ENCODE results near the gene SMAD4. TPM values are rescaled to one million over a fixed set of nuclear protein-coding genes. Genes with fewer than 3 reads are reported as not detected.
"Not testable (repeated sequence)": the region's sequence is repeated elsewhere in the genome, so short reads cannot be mapped to it uniquely, and the experiment has no call there.

The SMAD4 gene
- total and polyA plus RNA-seq, 2 donors: 25.3 to 85.0 TPM

DNA sequence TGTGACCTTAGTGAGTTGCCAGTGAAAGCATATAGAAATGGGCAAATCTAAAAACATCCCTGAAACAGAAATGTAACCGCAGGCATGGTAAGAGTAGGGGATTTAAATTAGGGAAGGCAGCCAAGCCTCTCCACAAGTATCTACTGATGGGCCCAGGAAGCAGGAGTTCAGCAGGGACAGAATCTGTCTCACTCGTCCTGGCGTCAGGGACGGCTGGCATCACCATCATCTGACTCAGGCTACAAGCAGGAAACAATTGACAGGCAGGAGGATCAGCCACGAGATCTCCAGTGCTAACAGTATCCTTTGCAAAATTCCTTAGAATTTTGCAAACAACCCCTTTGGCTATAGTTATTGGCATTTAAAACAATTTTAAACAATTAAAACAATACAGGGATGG lies 61.3 kb downstream of the SMAD4 start:
- Histone ChIP-seq H3K4me1 (ENCODE audit: control insufficient read depth in 2 of 2, insufficient read depth in 2 of 2, low read length in 2 of 2) (no peaks in the 10 kb centered on the region), H3K4me3 (ENCODE audit: low read length in 2 of 2) (no peak overlapping the region), H3K36me3 (ENCODE audit: control insufficient read depth in 2 of 2, insufficient read depth in 2 of 2, low read length in 1 of 2) (no peaks in the 10 kb centered on the region), H3K27me3 (ENCODE audit: control insufficient read depth in 2 of 2, insufficient read depth in 1 of 2, low read length in 1 of 2) (no peaks in the 10 kb centered on the region), H3K27ac (ENCODE audit: low read depth in 1 of 2, low read length in 1 of 2) (no peak overlapping the region), H3K9me3 (ENCODE audit: control insufficient read depth in 2 of 2, insufficient read depth in 1 of 2, low read length in 1 of 2) (no peaks in the 10 kb centered on the region)
- no peak for DNase-seq (ENCODE audit: low read depth in 6 of 9, low spot score in 9 of 9)
- WGBS: 87% methylated on average over 5 of the region's 5 CpGs

DNA sequence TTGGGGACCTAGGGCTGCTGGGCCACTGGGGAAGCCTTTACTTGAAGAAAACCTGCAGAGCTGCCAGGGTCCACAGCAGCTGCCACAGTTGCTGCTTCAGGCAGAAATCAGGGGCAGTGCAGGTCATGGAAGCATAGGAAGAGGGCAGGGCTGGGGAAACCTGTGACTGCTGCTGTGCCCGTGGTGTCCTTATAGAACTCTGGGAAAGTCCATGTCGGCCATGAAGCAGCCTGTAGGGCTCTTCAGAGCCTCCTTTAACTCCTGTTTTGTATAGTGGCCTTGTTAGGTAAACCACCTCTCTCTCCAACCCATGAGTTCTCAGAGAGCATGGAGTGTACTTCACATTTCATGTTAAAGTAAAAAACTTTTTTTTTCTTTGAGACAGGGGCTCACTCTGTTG lies 62.1 kb downstream of the SMAD4 start:
- no peak for DNase-seq (ENCODE audit: low read depth in 6 of 9, low spot score in 9 of 9)
- WGBS: 80% methylated on average over 2 of the region's 2 CpGs

DNA sequence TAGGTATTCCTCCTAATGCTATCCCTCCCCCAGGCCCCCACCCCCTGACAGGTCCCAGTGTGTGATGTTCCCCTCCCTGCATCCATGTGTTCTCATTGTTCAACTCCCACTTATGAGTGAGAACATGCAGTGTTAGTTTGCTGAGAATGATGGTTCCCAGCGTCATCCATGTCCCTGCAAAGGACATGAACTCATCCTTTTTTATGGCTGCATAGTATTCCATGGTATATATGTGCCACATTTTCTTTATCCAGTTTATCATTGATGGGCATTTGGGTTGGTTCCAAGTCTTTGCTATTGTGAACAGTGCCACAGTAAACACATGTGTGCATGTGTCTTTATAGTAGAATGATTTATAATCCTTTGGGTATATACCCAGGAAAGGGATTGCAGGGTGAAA lies 63.0 kb downstream of the SMAD4 start:
- not testable (repeated sequence) for H3K27me3 ChIP-seq (ENCODE audit: control insufficient read depth in 2 of 2, insufficient read depth in 1 of 2, low read length in 1 of 2); H3K36me3 ChIP-seq (ENCODE audit: control insufficient read depth in 2 of 2, insufficient read depth in 2 of 2, low read length in 1 of 2); H3K4me3 ChIP-seq (ENCODE audit: low read length in 2 of 2); DNase-seq (ENCODE audit: low read depth in 6 of 9, low spot score in 9 of 9); H3K27ac ChIP-seq (ENCODE audit: low read depth in 1 of 2, low read length in 1 of 2); H3K9me3 ChIP-seq (ENCODE audit: control insufficient read depth in 2 of 2, insufficient read depth in 1 of 2, low read length in 1 of 2); H3K4me1 ChIP-seq (ENCODE audit: control insufficient read depth in 2 of 2, insufficient read depth in 2 of 2, low read length in 2 of 2)
- 97% methylated on average over 1 of the region's 1 CpG for WGBS

More for the DNA sequence above, 62.1 kb downstream of the SMAD4 start:
- H3K9me3 ChIP-seq (ENCODE audit: control insufficient read depth in 2 of 2, insufficient read depth in 1 of 2, low read length in 1 of 2): no peaks in the 10 kb centered on the region
- no peaks in the 10 kb centered on the region for H3K4me1 ChIP-seq (ENCODE audit: control insufficient read depth in 2 of 2, insufficient read depth in 2 of 2, low read length in 2 of 2)
- H3K27ac ChIP-seq (ENCODE audit: low read depth in 1 of 2, low read length in 1 of 2): no peak overlapping the region
- no peaks in the 10 kb centered on the region for H3K36me3 ChIP-seq (ENCODE audit: control insufficient read depth in 2 of 2, insufficient read depth in 2 of 2, low read length in 1 of 2)
- H3K4me3 ChIP-seq (ENCODE audit: low read length in 2 of 2): no peak overlapping the region
- H3K27me3 ChIP-seq (ENCODE audit: control insufficient read depth in 2 of 2, insufficient read depth in 1 of 2, low read length in 1 of 2): no peaks in the 10 kb centered on the region

DNA sequence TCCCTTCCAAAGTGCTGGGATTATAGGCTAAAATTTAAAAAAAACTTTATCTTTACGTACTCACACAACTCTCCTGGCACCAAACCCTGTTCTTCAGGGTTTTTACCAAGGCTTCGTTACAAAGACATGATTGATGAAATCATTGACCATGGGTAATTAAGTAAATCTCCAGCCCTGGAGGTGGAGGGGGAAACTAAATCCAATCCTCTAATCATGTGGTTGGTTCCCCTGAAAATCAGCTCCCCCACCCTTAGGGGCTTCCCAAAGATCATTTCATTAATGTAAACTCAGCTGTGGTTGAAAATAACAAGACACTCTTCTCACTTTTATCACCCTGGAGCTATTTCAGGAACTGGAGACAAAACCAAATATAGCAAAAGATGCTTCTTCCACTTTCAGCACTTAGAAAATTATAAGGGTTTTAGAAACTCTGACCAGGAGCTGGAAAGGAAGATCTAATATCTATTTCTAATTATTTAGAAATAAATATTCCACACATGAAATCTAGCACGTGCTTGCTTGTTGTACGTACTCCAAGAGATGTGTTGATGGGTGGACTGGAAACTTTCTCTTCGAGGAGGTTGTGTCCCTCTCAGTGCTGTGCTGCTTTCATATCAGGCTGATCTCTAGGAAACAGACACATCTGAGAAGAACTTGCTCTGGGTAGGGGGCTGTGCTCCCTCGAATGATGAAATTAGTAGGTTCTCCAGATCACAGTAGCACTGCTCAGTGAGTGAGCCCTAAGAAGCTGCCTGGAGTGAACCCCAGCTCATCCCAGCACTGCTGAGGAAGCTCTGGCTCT lies 67.2 kb downstream of the SMAD4 start:
- no peaks in the 10 kb centered on the region for H3K27me3 ChIP-seq (ENCODE audit: control insufficient read depth in 2 of 2, insufficient read depth in 1 of 2, low read length in 1 of 2)
- H3K36me3 ChIP-seq (ENCODE audit: control insufficient read depth in 2 of 2, insufficient read depth in 2 of 2, low read length in 1 of 2): no peaks in the 10 kb centered on the region
- WGBS: 87% methylated on average over 6 of the region's 6 CpGs
- no peak for DNase-seq (ENCODE audit: low read depth in 6 of 9, low spot score in 9 of 9)
- no peak overlapping the region for H3K4me3 ChIP-seq (ENCODE audit: low read length in 2 of 2)
- H3K4me1 ChIP-seq (ENCODE audit: control insufficient read depth in 2 of 2, insufficient read depth in 2 of 2, low read length in 2 of 2): no peaks in the 10 kb centered on the region
- H3K9me3 ChIP-seq (ENCODE audit: control insufficient read depth in 2 of 2, insufficient read depth in 1 of 2, low read length in 1 of 2): no peaks in the 10 kb centered on the region
- no peak overlapping the region for H3K27ac ChIP-seq (ENCODE audit: low read depth in 1 of 2, low read length in 1 of 2)

DNA sequence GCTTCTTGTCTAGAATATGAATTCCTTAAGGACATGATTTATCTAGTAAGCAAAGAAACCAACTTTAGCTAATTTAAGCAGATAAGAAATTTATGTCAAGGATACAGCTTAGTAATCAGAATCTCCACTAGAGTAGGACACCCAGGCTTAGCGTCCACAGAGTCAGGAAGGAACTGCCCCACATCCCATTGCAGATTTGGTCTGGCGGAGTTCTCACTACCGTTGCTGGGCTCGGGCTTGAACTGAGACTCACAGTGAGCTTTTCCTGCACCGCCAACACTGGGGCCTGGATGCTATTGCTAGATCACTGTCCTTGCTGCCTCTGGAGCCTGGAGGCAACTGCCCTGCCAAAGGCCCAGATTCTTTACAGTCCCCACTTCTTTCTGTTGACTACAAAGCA lies 68.1 kb downstream of the SMAD4 start:
- Histone ChIP-seq H3K36me3 (ENCODE audit: control insufficient read depth in 2 of 2, insufficient read depth in 2 of 2, low read length in 1 of 2) (no peaks in the 10 kb centered on the region), H3K27me3 (ENCODE audit: control insufficient read depth in 2 of 2, insufficient read depth in 1 of 2, low read length in 1 of 2) (no peaks in the 10 kb centered on the region), H3K4me1 (ENCODE audit: control insufficient read depth in 2 of 2, insufficient read depth in 2 of 2, low read length in 2 of 2) (no peaks in the 10 kb centered on the region), H3K9me3 (ENCODE audit: control insufficient read depth in 2 of 2, insufficient read depth in 1 of 2, low read length in 1 of 2) (no peaks in the 10 kb centered on the region), H3K4me3 (ENCODE audit: low read length in 2 of 2) (no peak overlapping the region), H3K27ac (ENCODE audit: low read depth in 1 of 2, low read length in 1 of 2) (no peak overlapping the region)
- WGBS: 84% methylated on average over 5 of the region's 5 CpGs
- DNase-seq (ENCODE audit: low read depth in 6 of 9, low spot score in 9 of 9): no peak

DNA sequence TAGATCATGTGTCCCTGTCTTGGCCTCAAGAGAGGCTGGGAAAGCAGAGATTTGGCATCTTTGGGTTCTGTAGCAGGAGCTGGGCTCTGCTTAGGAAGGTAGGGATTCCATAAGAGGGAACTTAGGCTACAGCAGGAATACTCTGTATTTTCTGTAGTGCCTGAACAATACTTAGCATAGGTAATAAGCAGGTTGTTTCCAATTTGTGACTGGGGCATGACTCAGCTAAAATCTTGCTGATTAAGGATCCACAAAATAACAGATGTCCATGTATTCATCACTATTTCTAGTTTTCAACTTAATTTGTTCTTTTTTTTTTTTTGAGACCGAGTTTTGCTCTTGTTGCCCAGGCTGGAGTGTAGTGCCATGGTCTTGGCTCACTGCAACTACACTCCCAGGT lies 68.5 kb downstream of the SMAD4 start:
- Histone ChIP-seq H3K4me3 (ENCODE audit: low read length in 2 of 2) (no peak overlapping the region), H3K4me1 (ENCODE audit: control insufficient read depth in 2 of 2, insufficient read depth in 2 of 2, low read length in 2 of 2) (no peaks in the 10 kb centered on the region), H3K9me3 (ENCODE audit: control insufficient read depth in 2 of 2, insufficient read depth in 1 of 2, low read length in 1 of 2) (no peaks in the 10 kb centered on the region), H3K27ac (ENCODE audit: low read depth in 1 of 2, low read length in 1 of 2) (no peak overlapping the region), H3K36me3 (ENCODE audit: control insufficient read depth in 2 of 2, insufficient read depth in 2 of 2, low read length in 1 of 2) (no peaks in the 10 kb centered on the region), H3K27me3 (ENCODE audit: control insufficient read depth in 2 of 2, insufficient read depth in 1 of 2, low read length in 1 of 2) (no peaks in the 10 kb centered on the region)
- no peak for DNase-seq (ENCODE audit: low read depth in 6 of 9, low spot score in 9 of 9)
- WGBS: 93% methylated on average over 1 of the region's 1 CpG

DNA sequence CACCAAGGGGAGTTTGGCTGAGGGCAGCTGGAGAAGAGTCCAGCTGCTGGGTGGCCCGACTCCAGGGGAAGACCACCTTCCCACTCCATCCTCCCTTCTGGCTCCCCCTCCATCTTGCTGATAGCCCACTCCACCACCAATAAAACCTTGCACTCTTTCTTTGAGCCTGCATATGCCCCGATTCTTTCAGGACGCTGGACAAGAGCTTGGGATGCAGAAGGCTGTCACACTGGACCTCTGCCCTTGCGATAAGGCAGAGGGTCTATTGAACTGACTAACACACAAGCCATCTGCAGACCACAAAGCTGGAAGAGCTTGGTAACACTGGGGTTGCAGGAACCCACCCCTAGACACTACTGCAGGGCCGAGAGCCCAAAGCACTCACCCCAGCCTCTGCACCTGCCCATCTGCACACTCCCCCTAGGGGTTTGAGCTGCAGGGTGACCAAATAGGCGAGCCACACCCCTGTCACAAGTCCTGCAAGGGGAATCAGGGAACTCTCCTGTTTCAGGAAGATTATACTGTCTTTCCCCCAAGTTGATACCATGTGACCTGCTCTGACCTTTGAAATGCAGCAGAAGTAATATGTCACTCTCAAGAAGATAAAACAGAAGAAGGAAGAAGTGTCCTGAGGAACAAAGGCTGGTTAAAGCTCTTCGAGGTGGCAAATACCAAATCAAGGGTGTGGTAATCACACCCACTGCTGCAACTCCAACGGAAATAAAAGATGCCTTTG lies 70.5 kb downstream of the SMAD4 start:
- H3K9me3 ChIP-seq (ENCODE audit: control insufficient read depth in 2 of 2, insufficient read depth in 1 of 2, low read length in 1 of 2): no peaks in the 10 kb centered on the region
- 95% methylated on average over 8 of the region's 8 CpGs for WGBS
- H3K27ac ChIP-seq (ENCODE audit: low read depth in 1 of 2, low read length in 1 of 2): no peak overlapping the region
- no peaks in the 10 kb centered on the region for H3K36me3 ChIP-seq (ENCODE audit: control insufficient read depth in 2 of 2, insufficient read depth in 2 of 2, low read length in 1 of 2)
- no peak for DNase-seq (ENCODE audit: low read depth in 6 of 9, low spot score in 9 of 9)
- H3K4me1 ChIP-seq (ENCODE audit: control insufficient read depth in 2 of 2, insufficient read depth in 2 of 2, low read length in 2 of 2): no peaks in the 10 kb centered on the region
- no peaks in the 10 kb centered on the region for H3K27me3 ChIP-seq (ENCODE audit: control insufficient read depth in 2 of 2, insufficient read depth in 1 of 2, low read length in 1 of 2)
- H3K4me3 ChIP-seq (ENCODE audit: low read length in 2 of 2): no peak overlapping the region

DNA sequence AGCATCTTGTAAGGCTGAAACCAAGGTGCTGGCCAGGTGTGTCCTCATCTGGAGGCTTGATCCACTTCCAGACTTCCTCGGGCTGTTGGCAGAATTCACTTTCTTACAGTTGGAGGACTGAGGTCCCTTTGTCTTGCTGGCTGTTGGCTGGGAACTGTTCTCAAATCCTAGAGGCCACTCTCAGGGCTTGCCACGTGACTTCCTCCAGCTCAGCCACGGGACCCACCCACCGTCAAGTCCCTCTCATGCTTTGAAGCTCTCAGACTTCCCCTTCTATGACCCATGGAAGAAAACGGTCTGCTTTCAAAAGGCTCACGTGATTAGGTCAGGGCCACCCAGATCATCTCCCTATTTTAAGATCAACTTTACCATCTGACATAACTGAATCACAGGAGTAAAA lies 77.1 kb downstream of the SMAD4 start:
- Histone ChIP-seq H3K36me3 (ENCODE audit: control insufficient read depth in 2 of 2, insufficient read depth in 2 of 2, low read length in 1 of 2) (no peaks in the 10 kb centered on the region), H3K27ac (ENCODE audit: low read depth in 1 of 2, low read length in 1 of 2) (no peak overlapping the region), H3K9me3 (ENCODE audit: control insufficient read depth in 2 of 2, insufficient read depth in 1 of 2, low read length in 1 of 2) (no peaks in the 10 kb centered on the region), H3K4me1 (ENCODE audit: control insufficient read depth in 2 of 2, insufficient read depth in 2 of 2, low read length in 2 of 2) (no peaks in the 10 kb centered on the region), H3K27me3 (ENCODE audit: control insufficient read depth in 2 of 2, insufficient read depth in 1 of 2, low read length in 1 of 2) (no peaks in the 10 kb centered on the region), H3K4me3 (ENCODE audit: low read length in 2 of 2) (no peak overlapping the region)
- 42% methylated on average over 6 of the region's 6 CpGs for WGBS
- no peak for DNase-seq (ENCODE audit: low read depth in 6 of 9, low spot score in 9 of 9)

DNA sequence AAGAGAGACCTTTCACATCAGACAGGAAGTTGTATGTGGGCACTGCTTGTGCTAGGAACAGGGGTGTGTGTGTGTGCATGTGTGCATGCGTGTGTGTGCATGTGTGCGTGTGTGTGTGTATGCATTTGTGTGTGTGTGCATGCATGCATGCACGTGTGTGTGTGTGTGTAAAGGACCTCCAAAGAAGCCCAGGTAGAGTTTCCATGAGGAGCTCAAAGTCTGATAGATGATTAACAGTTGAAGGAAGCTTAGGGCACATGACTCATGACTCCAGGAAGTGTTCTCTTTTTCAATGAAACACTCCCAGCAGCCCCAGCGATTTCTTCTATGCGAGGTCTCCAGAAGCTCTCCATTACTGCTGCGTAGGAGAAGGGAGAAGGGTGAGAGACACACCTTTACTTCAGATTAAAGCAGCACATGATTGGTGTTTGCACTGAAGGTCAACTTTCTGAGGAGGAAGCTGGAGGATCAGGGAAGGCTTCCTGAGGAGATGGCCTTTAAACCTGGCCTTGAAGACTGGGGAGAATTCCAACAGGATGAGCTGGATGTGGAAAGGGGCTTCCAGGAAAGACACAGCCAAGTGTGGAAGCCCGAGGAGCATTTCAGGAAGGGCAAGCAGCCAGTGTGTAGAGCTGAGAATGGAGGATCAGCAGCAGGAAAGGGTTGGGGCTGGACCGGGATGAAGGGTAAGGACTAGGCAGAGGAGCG lies 77.7 kb downstream of the SMAD4 start:
- Histone ChIP-seq H3K36me3 (ENCODE audit: control insufficient read depth in 2 of 2, insufficient read depth in 2 of 2, low read length in 1 of 2) (no peaks in the 10 kb centered on the region), H3K9me3 (ENCODE audit: control insufficient read depth in 2 of 2, insufficient read depth in 1 of 2, low read length in 1 of 2) (no peaks in the 10 kb centered on the region), H3K4me3 (ENCODE audit: low read length in 2 of 2) (no peak overlapping the region), H3K4me1 (ENCODE audit: control insufficient read depth in 2 of 2, insufficient read depth in 2 of 2, low read length in 2 of 2) (no peaks in the 10 kb centered on the region), H3K27ac (ENCODE audit: low read depth in 1 of 2, low read length in 1 of 2) (no peak overlapping the region), H3K27me3 (ENCODE audit: control insufficient read depth in 2 of 2, insufficient read depth in 1 of 2, low read length in 1 of 2) (no peaks in the 10 kb centered on the region)
- WGBS: 93% methylated on average over 9 of the region's 9 CpGs
- no peak for DNase-seq (ENCODE audit: low read depth in 6 of 9, low spot score in 9 of 9)
